HG02571 (cell line): ENCODE measurements around the gene RASGEF1C.
"Not testable (repeated sequence)": the region's sequence is repeated elsewhere in the genome, so short reads cannot be mapped to it uniquely, and the experiment has no call there.

Experiments
- ATAC-seq: cut with Tn5 transposase; IDR thresholded peaks from one replicate; pipeline ENCODE4 v1.9.1; 2021; ENCODE audit warnings: mild to moderate bottlenecking, moderate library complexity; ENCODE audit not compliant: unreplicated experiment

Gene RASGEF1C

GRCh38 chr5:180137401-180138213 is 71.4 kb downstream of the RASGEF1C start:
- no peak for ATAC-seq

- ATAC-seq = no peak
Observed at GRCh38 chr5:180136630-180137381, 72.2 kb downstream of the RASGEF1C start.

GRCh38 chr5:180135967-180136629 is 72.9 kb downstream of the RASGEF1C start:
- ATAC-seq = no peak

GRCh38 chr5:180135128-180135955 is 73.7 kb downstream of the RASGEF1C start:
- no peak for ATAC-seq

GRCh38 chr5:180133971-180134508 is 75.0 kb downstream of the RASGEF1C start:
- ATAC-seq = no peak

- no peak for ATAC-seq
Observed at GRCh38 chr5:180133551-180133950, 75.5 kb downstream of the RASGEF1C start.

- no peak for ATAC-seq
Observed at GRCh38 chr5:180133060-180133459, 76.0 kb downstream of the RASGEF1C start.

GRCh38 chr5:180130876-180131740 is 77.9 kb downstream of the RASGEF1C start:
- no peak for ATAC-seq

- ATAC-seq = no peak
Observed at GRCh38 chr5:180130291-180130869, 78.6 kb downstream of the RASGEF1C start.

GRCh38 chr5:180129291-180130190 is 79.5 kb downstream of the RASGEF1C start:
- ATAC-seq = no peak

- no peak for ATAC-seq
Observed at GRCh38 chr5:180128671-180129261, 80.2 kb downstream of the RASGEF1C start.

GRCh38 chr5:180127682-180128670 is 81.0 kb downstream of the RASGEF1C start:
- ATAC-seq = no peak

GRCh38 chr5:180126716-180127681 is 82.0 kb downstream of the RASGEF1C start:
- ATAC-seq = no peak

GRCh38 chr5:180126156-180126555 is 82.9 kb downstream of the RASGEF1C start:
- ATAC-seq = not testable (repeated sequence)

- ATAC-seq = not testable (repeated sequence)
Observed at GRCh38 chr5:180124662-180125061, 84.3 kb downstream of the RASGEF1C start.
